ENCODE results near the gene RAP2B. TPM values are rescaled to one million over a fixed set of nuclear protein-coding genes. Genes with fewer than 3 reads are reported as not detected.
"Not testable (repeated sequence)": the region's sequence is repeated elsewhere in the genome, so short reads cannot be mapped to it uniquely, and the experiment has no call there.

RAP2B gene
- polyA plus RNA-seq, 1 donor from 2014 or later: 9.8 TPM

- H3K36me3 Mint-ChIP-seq: no peaks in the 10 kb centered on the region
- no peaks in the 10 kb centered on the region for H3K27me3 Mint-ChIP-seq
- H3K27ac Mint-ChIP-seq: no peak overlapping the region
- H3K9me3 Mint-ChIP-seq: peaks cover 0 to 5% (median 2%) of the 10 kb centered on the region in 3 donors
- no peaks in the 10 kb centered on the region for H3K4me1 Mint-ChIP-seq
- H3K4me3 Mint-ChIP-seq: no peak overlapping the region
Observed at GRCh38 chr3:153146191-153147053, 15.6 kb upstream of the RAP2B start.

- Mint-ChIP-seq H3K36me3 (no peaks in the 10 kb centered on the region), H3K27ac (no peak overlapping the region), H3K9me3 (peaks cover 0 to 5% (median 2%) of the 10 kb centered on the region in 3 donors), H3K27me3 (peaks cover 4% of the 10 kb centered on the region), H3K4me1 (no peaks in the 10 kb centered on the region), H3K4me3 (no peak overlapping the region)
Observed at GRCh38 chr3:153150991-153151390, 11.0 kb upstream of the RAP2B start.

GRCh38 chr3:153155786-153156185 is 6.2 kb upstream of the RAP2B start:
- not testable (repeated sequence) for H3K36me3 Mint-ChIP-seq, H3K4me3 Mint-ChIP-seq, H3K27ac Mint-ChIP-seq, H3K4me1 Mint-ChIP-seq, H3K27me3 Mint-ChIP-seq, H3K9me3 Mint-ChIP-seq

GRCh38 chr3:153158189-153158588 is 3.8 kb upstream of the RAP2B start:
- H3K4me3 Mint-ChIP-seq: peak overlapping the region in 1 of 4 donors; percentile 78
- H3K36me3 Mint-ChIP-seq: no peaks in the 10 kb centered on the region
- no peak overlapping the region for H3K27ac Mint-ChIP-seq

GRCh38 chr3:153158961-153159735 is 2.9 kb upstream of the RAP2B start:
- Mint-ChIP-seq H3K27ac (peak overlapping the region in 2 of 3 donors; percentile 94 to 98), H3K36me3 (no peaks in the 10 kb centered on the region), H3K4me1 (peaks cover 13 to 19% (median 16%) of the 10 kb centered on the region in 3 donors), H3K27me3 (peaks cover 4% of the 10 kb centered on the region), H3K4me3 (peak overlapping the region in 3 of 4 donors; percentile 3 to 100 (median 99)), H3K9me3 (no peaks in the 10 kb centered on the region)

More at GRCh38 chr3:153158189-153158588, 3.8 kb upstream of the RAP2B start:
- Mint-ChIP-seq H3K9me3 (no peaks in the 10 kb centered on the region), H3K27me3 (peaks cover 4% of the 10 kb centered on the region), H3K4me1 (peaks cover 5 to 11% (median 10%) of the 10 kb centered on the region in 3 donors)

GRCh38 chr3:153159771-153160397 is 2.1 kb upstream of the RAP2B start:
- peaks cover 2% of the 10 kb centered on the region for H3K27me3 Mint-ChIP-seq
- H3K4me3 Mint-ChIP-seq: peak overlapping the region; percentile 95 to 100 (median 100)
- peak overlapping the region; percentile 94 to 98 (median 97) for H3K27ac Mint-ChIP-seq
- H3K36me3 Mint-ChIP-seq: no peaks in the 10 kb centered on the region
- H3K9me3 Mint-ChIP-seq: no peaks in the 10 kb centered on the region
- peaks cover 20 to 25% (median 20%) of the 10 kb centered on the region in 3 donors for H3K4me1 Mint-ChIP-seq

GRCh38 chr3:153160451-153161137 is 1.4 kb upstream of the RAP2B start:
- Mint-ChIP-seq H3K27ac (peak overlapping the region; percentile 94 to 98 (median 97)), H3K4me1 (peaks cover 27 to 32% (median 27%) of the 10 kb centered on the region in 3 donors)

GRCh38 chr3:153161138-153161713 is 800 bp upstream of the RAP2B start:
- H3K27ac Mint-ChIP-seq: peak overlapping the region; percentile 94 to 98 (median 97)
- H3K36me3 Mint-ChIP-seq: no peaks in the 10 kb centered on the region
- peak overlapping the region; percentile 95 to 100 (median 100) for H3K4me3 Mint-ChIP-seq
- no peaks in the 10 kb centered on the region for H3K27me3 Mint-ChIP-seq
- H3K9me3 Mint-ChIP-seq: no peaks in the 10 kb centered on the region
- H3K4me1 Mint-ChIP-seq: peaks cover 32 to 39% (median 32%) of the 10 kb centered on the region in 3 donors

More at GRCh38 chr3:153160451-153161137, 1.4 kb upstream of the RAP2B start:
- Mint-ChIP-seq H3K9me3 (no peaks in the 10 kb centered on the region), H3K4me3 (peak overlapping the region; percentile 95 to 100 (median 100)), H3K27me3 (no peaks in the 10 kb centered on the region), H3K36me3 (no peaks in the 10 kb centered on the region)

- Mint-ChIP-seq H3K4me1 (peaks cover 44 to 46% (median 46%) of the 10 kb centered on the region in 3 donors), H3K27me3 (no peaks in the 10 kb centered on the region), H3K4me3 (peak overlapping the region; percentile 95 to 100 (median 98)), H3K36me3 (no peaks in the 10 kb centered on the region), H3K27ac (peak overlapping the region; percentile 76 to 88 (median 81)), H3K9me3 (no peaks in the 10 kb centered on the region)
Observed at GRCh38 chr3:153162513-153163392, 727 bp downstream of the RAP2B start.

- Mint-ChIP-seq H3K27ac (peak overlapping the region in 2 of 3 donors; percentile 76 to 88), H3K27me3 (no peaks in the 10 kb centered on the region), H3K4me1 (peaks cover 44 to 46% (median 46%) of the 10 kb centered on the region in 3 donors), H3K4me3 (peak overlapping the region; percentile 95 to 100 (median 98)), H3K9me3 (no peaks in the 10 kb centered on the region), H3K36me3 (no peaks in the 10 kb centered on the region)
Observed at GRCh38 chr3:153163393-153163724, 1.3 kb downstream of the RAP2B start.

GRCh38 chr3:153163756-153164550 is 1.9 kb downstream of the RAP2B start:
- Mint-ChIP-seq H3K4me3 (peak overlapping the region; percentile 95 to 100 (median 98)), H3K9me3 (no peaks in the 10 kb centered on the region), H3K27ac (peak overlapping the region in 2 of 3 donors; percentile 76 to 88), H3K4me1 (peaks cover 44 to 46% (median 46%) of the 10 kb centered on the region in 3 donors), H3K36me3 (no peaks in the 10 kb centered on the region), H3K27me3 (no peaks in the 10 kb centered on the region)

- Mint-ChIP-seq H3K4me3 (peak overlapping the region; percentile 39 to 99 (median 80)), H3K36me3 (peaks cover 1% of the 10 kb centered on the region), H3K27ac (peak overlapping the region in 2 of 3 donors; percentile 86 to 89), H3K9me3 (no peaks in the 10 kb centered on the region), H3K27me3 (no peaks in the 10 kb centered on the region), H3K4me1 (peaks cover 40 to 46% (median 44%) of the 10 kb centered on the region in 3 donors)
Observed at GRCh38 chr3:153165261-153165681, 3.2 kb downstream of the RAP2B start.

Data from IgD-negative memory B cell (primary cell).